H1 (cell line): ENCODE data around the gene MMP17. TPM values are rescaled to one million over a fixed set of nuclear protein-coding genes. Genes with fewer than 3 reads are reported as not detected.

Experiments
- CTCF ChIA-PET: fragments of 300-600 bp; sonication (Branson Sonifier 250); formaldehyde crosslinking; loops from one replicate; lab custom pipeline; 2021; ENCODE audit not compliant: partially characterized antibody; lab: Charles Lee
- POLR2A ChIA-PET: fragments of 300-600 bp; sonication (Branson Sonifier 250); formaldehyde crosslinking; loops from one replicate; lab custom pipeline; 2021; ENCODE audit warnings: inconsistent platforms; ENCODE audit not compliant: partially characterized antibody; lab: Charles Lee
- DNase-seq, 2 experiments: peaks; one replicate each; pipeline versions ENCODE4 v3.0.0 to v3.0.0-alpha.2; 2010 to 2022; ENCODE audit warnings: low spot score in 2 of 2, low read depth in 1 of 2, mixed read lengths in 1 of 2
- FAIRE-seq: peaks from 2 replicates; lab custom pipeline; 2011; peaks lifted over from hg19 to GRCh38; lab: Jason Lieb, UNC
- H2AFZ ChIP-seq: 2 replicates; pipeline ENCODE4 v1.8.1; 2012; ENCODE audit warnings: low read length, inconsistent platforms
- H2AK5ac ChIP-seq: 2 replicates; pipeline ENCODE4 v1.6.1; 2013; ENCODE audit warnings: low read depth, low read length
- H2BK120ac ChIP-seq: replicated peaks from 2 replicates; pipeline ENCODE3; 2013; ENCODE audit warnings: low read depth, low read length, inconsistent platforms
- H2BK12ac ChIP-seq: 2 replicates; pipeline ENCODE4 v1.6.1; 2013; ENCODE audit warnings: low read depth, low read length
- H2BK15ac ChIP-seq: 2 replicates; pipeline ENCODE4 v1.6.1; 2013; ENCODE audit warnings: low read length
- H2BK20ac ChIP-seq: 2 replicates; pipeline ENCODE4 v1.6.1; 2013; ENCODE audit warnings: low read length
- H2BK5ac ChIP-seq: 2 replicates; pipeline ENCODE4 v1.6.1; 2013; ENCODE audit warnings: low read depth, low read length
- H3K14ac ChIP-seq: 2 replicates; pipeline ENCODE4 v1.6.1; 2013; ENCODE audit warnings: inconsistent platforms; ENCODE audit not compliant: insufficient read length
- H3K18ac ChIP-seq: 2 replicates; pipeline ENCODE4 v1.6.1; 2013; ENCODE audit warnings: low read length; ENCODE audit errors: extremely low read depth
- H3K23ac ChIP-seq: 2 replicates; pipeline ENCODE4 v1.6.1; 2013; ENCODE audit warnings: inconsistent platforms; ENCODE audit not compliant: insufficient read length
- H3K23me2 ChIP-seq: 2 replicates; pipeline ENCODE4 v1.6.1; 2013; ENCODE audit warnings: low read depth, low read length
- H3K27ac ChIP-seq: 2 replicates; pipeline ENCODE4 v1.6.1; 2011; ENCODE audit warnings: low read depth, low read length, inconsistent platforms
- H3K27me3 ChIP-seq, 4 experiments: replicated peaks in 1 of 4; 1 replicate in 1 of 4; 2 replicates in 3 of 4; pipeline versions ENCODE4 v1.6.1 to v1.8.1; 2011 to 2013; ENCODE audit warnings: low read length in 3 of 4, mild to moderate bottlenecking in 3 of 4, inconsistent platforms in 2 of 4, mixed read lengths in 2 of 4, moderate library complexity in 1 of 4; ENCODE audit not compliant: control insufficient read depth in 3 of 4, insufficient read depth in 3 of 4; ENCODE audit errors: extremely low read depth in 1 of 4
- H3K36me3 ChIP-seq, 4 experiments: 2 replicates each; pipeline versions ENCODE4 v1.6.1 to v1.8.1; 2011 to 2013; ENCODE audit warnings: mild to moderate bottlenecking in 4 of 4, low read length in 3 of 4, moderate library complexity in 2 of 4, control low read depth in 1 of 4, inconsistent platforms in 1 of 4; ENCODE audit not compliant: insufficient read depth in 4 of 4, control insufficient read depth in 2 of 4
- H3K4ac ChIP-seq: replicated peaks from 2 replicates; pipeline ENCODE3; 2013; ENCODE audit warnings: low read length, low read depth, mixed read lengths, inconsistent platforms; ENCODE audit not compliant: insufficient read length
- H3K4me1 ChIP-seq, 4 experiments: replicated peaks in 1 of 4; 1 replicate in 1 of 4; 2 replicates in 3 of 4; pipeline versions ENCODE4 v1.6.1 to v1.8.1; 2011 to 2013; ENCODE audit warnings: low read length in 3 of 4, inconsistent platforms in 2 of 4, mixed read lengths in 1 of 4; ENCODE audit not compliant: insufficient read depth in 4 of 4, control insufficient read depth in 3 of 4
- H3K4me2 ChIP-seq, 2 experiments: 2 replicates each; pipeline versions ENCODE4 v1.6.1 to v1.8.1; 2011 to 2013; ENCODE audit warnings: low read depth in 2 of 2, low read length in 2 of 2, control low read depth in 1 of 2, inconsistent platforms in 1 of 2, mild to moderate bottlenecking in 1 of 2; ENCODE audit not compliant: insufficient read depth in 1 of 2
- H3K4me3 ChIP-seq, 4 experiments: fragments of 200-600, 300-600 bp in 1 of 4; sonication (generic), shearing (Covaris generic), sonication (Bioruptor Twin) in 1 of 4; 2 replicates each; pipeline versions ENCODE4 v1.5.1 to v1.8.1; 2011 to 2016; ENCODE audit warnings: low read length in 4 of 4, low read depth in 3 of 4, control low read depth in 2 of 4, inconsistent platforms in 2 of 4, mild to moderate bottlenecking in 2 of 4, mixed read lengths in 1 of 4, moderate library complexity in 1 of 4; ENCODE audit not compliant: insufficient read depth in 2 of 4; ENCODE audit errors: extremely low read depth in 1 of 4
- H3K56ac ChIP-seq: replicated peaks from 2 replicates; pipeline ENCODE3; 2013; ENCODE audit warnings: low read depth, mild to moderate bottlenecking, mixed read lengths, low read length, inconsistent platforms; ENCODE audit not compliant: insufficient read length
- H3K79me1 ChIP-seq: 2 replicates; pipeline ENCODE4 v1.6.1; 2013; ENCODE audit warnings: low read depth, low read length, control low read depth
- H3K79me2 ChIP-seq, 2 experiments: 2 replicates each; pipeline versions ENCODE4 v1.6.1 to v1.8.1; 2012 to 2013; ENCODE audit warnings: low read length in 2 of 2, mild to moderate bottlenecking in 2 of 2, inconsistent platforms in 1 of 2; ENCODE audit not compliant: insufficient read depth in 2 of 2, control insufficient read depth in 1 of 2
- H3K9ac ChIP-seq, 4 experiments: replicated peaks in 1 of 4; 1 replicate in 1 of 4; 2 replicates in 3 of 4; pipeline versions ENCODE4 v1.6.1 to v1.8.1; 2011 to 2013; ENCODE audit warnings: low read depth in 3 of 4, low read length in 3 of 4, control low read depth in 2 of 4, mild to moderate bottlenecking in 2 of 4, moderate library complexity in 2 of 4, inconsistent platforms in 1 of 4; ENCODE audit errors: extremely low read depth in 1 of 4
- H3K9me3 ChIP-seq, 2 experiments: 2 replicates each; pipeline versions ENCODE4 v1.6.1 to v1.8.1; 2012 to 2013; ENCODE audit warnings: mild to moderate bottlenecking in 2 of 2, moderate library complexity in 2 of 2, control low read depth in 1 of 2, inconsistent platforms in 1 of 2, low read depth in 1 of 2, low read length in 1 of 2, mixed read lengths in 1 of 2; ENCODE audit not compliant: insufficient read depth in 2 of 2
- H4K20me1 ChIP-seq, 2 experiments: replicated peaks in 1 of 2; 2 replicates each; pipeline versions ENCODE3 to v1.8.1; 2011 to 2013; ENCODE audit warnings: inconsistent platforms in 2 of 2, low read length in 2 of 2, mild to moderate bottlenecking in 1 of 2; ENCODE audit not compliant: insufficient read depth in 2 of 2, control insufficient read depth in 1 of 2
- H4K5ac ChIP-seq: 2 replicates; pipeline ENCODE4 v1.6.1; 2013; ENCODE audit warnings: low read length, low read depth, mixed read lengths, inconsistent platforms; ENCODE audit not compliant: insufficient read length
- H4K8ac ChIP-seq: 2 replicates; pipeline ENCODE4 v1.8.0; 2013; ENCODE audit warnings: mild to moderate bottlenecking, moderate library complexity, low read length, inconsistent platforms; ENCODE audit not compliant: insufficient read depth; ENCODE audit errors: extremely low read depth
- H4K91ac ChIP-seq: replicated peaks from 2 replicates; pipeline ENCODE3; 2013; ENCODE audit warnings: low read length, mixed read lengths, inconsistent platforms; ENCODE audit not compliant: insufficient read length
- BCL11A ChIP-seq, 2 experiments: IDR thresholded peaks; one replicate each; pipeline ENCODE4 v1.6.1; 2011; ENCODE audit warnings: low read depth in 2 of 2, low read length in 2 of 2, mild to moderate bottlenecking in 2 of 2
- KDM5A ChIP-seq: fragments of 200-600 bp; IDR thresholded peaks from 2 replicates; pipeline ENCODE4 v1.7.1; 2012; ENCODE audit warnings: mild to moderate bottlenecking, low read length, inconsistent platforms, mixed read lengths
- SUZ12 ChIP-seq: fragments of 200-600 bp; sonication (generic); IDR thresholded peaks from 2 replicates; pipeline ENCODE4 v1.6.1; 2012; ENCODE audit warnings: mild to moderate bottlenecking, inconsistent platforms, low read length, moderate library complexity, mixed read lengths
- TCF12 ChIP-seq: IDR thresholded peaks from 2 replicates; pipeline ENCODE4 v1.6.1; 2011; ENCODE audit warnings: low read depth, mild to moderate bottlenecking, low read length
- ZNF274 ChIP-seq: IDR thresholded peaks from 2 replicates; pipeline ENCODE4 v1.7.0; 2012; ENCODE audit warnings: low read length, borderline replicate concordance; ENCODE audit errors: extremely low read depth
- WGBS, 2 experiments: shearing (Covaris generic) in 1 of 2; methylation state at CpG; one replicate each; pipeline versions ENCODE4 v1.1.6 to v1.1.7; 2013 to 2015; ENCODE audit warnings: low lambda C conversion rate in 2 of 2, mixed read lengths in 2 of 2, inconsistent platforms in 1 of 2, low coverage in 1 of 2, missing lambda C conversion rate in 1 of 2; ENCODE audit not compliant: insufficient replicate concordance in 2 of 2, insufficient coverage in 1 of 2, insufficient read length in 1 of 2; ENCODE audit errors: extremely low coverage in 1 of 2, missing lambda C conversion rate in 1 of 2; 5-methylcytosine and 5-hydroxymethylcytosine counted together
- polyA plus RNA-seq, 7 experiments: library from polyadenylated mRNA; depleted of rRNA in 3 of 7; stranded (reverse) in 5 of 7; unstranded in 2 of 7; fragments of >200 nt in 5 of 7; fragments of 200-250 nt in 2 of 7; gene quantifications; 1 replicate in 5 of 7; 2 replicates in 1 of 7; 4 replicates in 1 of 7; pipeline versions ENCODE4 v1.2.1 to v1.2.3, GENCODE V29; 2011 to 2013; ENCODE audit warnings: missing spikeins in 2 of 7, mixed read lengths in 2 of 7
- total RNA-seq: library from RNA; stranded (reverse); fragmentation: NEBNext Ultra II Directional; extraction: Animal tissue kit (Norgen Biotek cat#: 25700); gene quantifications from 2 replicates; pipeline ENCODE4 v1.2.1, GENCODE V29; 2021

The MMP17 gene
- total and polyA plus RNA-seq, 2 of the 8 experiments (the other 6 are each of a cell fraction or from before 2014, with no cell fraction given) = 41.3 to 53.8 TPM

DNA sequence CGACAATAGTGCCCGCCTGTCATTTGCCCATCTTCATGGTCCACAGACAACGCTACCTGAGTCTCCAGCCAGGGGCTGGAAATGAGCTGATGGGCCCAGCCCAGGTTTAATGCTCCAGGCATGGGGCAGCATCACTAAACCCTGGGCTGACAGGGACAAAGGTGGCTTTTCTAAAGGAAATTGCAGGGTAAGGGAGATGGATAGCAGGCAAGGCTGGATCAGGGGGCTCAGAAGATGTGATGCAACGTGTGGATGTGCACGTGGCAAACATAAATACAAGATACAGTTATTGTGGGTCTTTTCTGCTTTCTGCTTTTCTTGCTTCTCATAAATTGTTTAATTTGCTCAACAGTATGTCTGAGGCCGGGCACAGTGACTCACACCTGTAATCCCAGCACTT is 3.7 kb upstream of the MMP17 start:
- Histone ChIP-seq H3K9me3 (no peaks in the 10 kb centered on the region), H3K4me1 (peaks cover 0 to 7% (median 2%) of the 10 kb centered on the region in 4 experiments; a peak in 6 of 7 replicates), H3K4ac (no peak overlapping the region), H3K36me3 (no peaks in the 10 kb centered on the region), H3K4me2 (no peak overlapping the region), H3K79me2 (peaks cover 0 to 5% of the 10 kb centered on the region in 2 experiments; a peak in 1 of 4 replicates), H2BK120ac (no peak overlapping the region), H2AFZ (no peak overlapping the region), H2BK15ac (no peak overlapping the region), H3K27me3 (peaks cover 2 to 10% (median 7%) of the 10 kb centered on the region in 4 experiments; a peak in 6 of 7 replicates), H3K23me2 (peaks cover 9% of the 10 kb centered on the region; the same call in 1 of the 2 replicates), H4K20me1 (peaks cover 0 to 2% of the 10 kb centered on the region in 2 experiments), H3K14ac (no peak overlapping the region), H4K5ac (no peak overlapping the region), H2BK20ac (no peak overlapping the region), H2AK5ac (no peak overlapping the region), H3K79me1 (no peaks in the 10 kb centered on the region), H2BK12ac (no peak overlapping the region), H3K56ac (no peak overlapping the region), H2BK5ac (no peak overlapping the region), H3K23ac (no peak overlapping the region), H3K4me3 (no peak overlapping the region), H4K91ac (no peak overlapping the region), H3K18ac (no peak overlapping the region), H3K27ac (no peak overlapping the region), H4K8ac (no peak overlapping the region), H3K9ac (no peak overlapping the region)
- FAIRE-seq (no peak), DNase-seq (no peak)
- WGBS, 2 experiments = 91% methylated on average over 6 of the region's 6 CpGs; no CpG with 5 or more reads in 1 of the 2 experiments
- CTCF ChIA-PET = interaction anchor here (0.7 to 1.4 kb wide), 3 partner anchors 9 to 791 kb away, joined by 3 to 5 read pairs (median 4); no protein-coding TSS in a partner anchor
- POLR2A ChIA-PET = no interaction called here
- TF ChIP-seq TCF12 (no peak), SUZ12 (no peak), ZNF274 (no peak), BCL11A (IDR thresholded peaks at IDR 0.05; ENCODE audit: low read depth in 2 of 2, low read length in 2 of 2) (no peak), KDM5A (no peak)
